Endothelial cell (in vitro differentiated cells): Measurements from ENCODE around the gene FAM20C. TPM values are rescaled to one million over a fixed set of nuclear protein-coding genes. Genes with fewer than 3 reads are reported as not detected.

Experiments
- DNase-seq: peaks from one replicate; pipeline ENCODE4 v3.0.0; 2021; ENCODE audit warnings: low spot score
- H3K27ac Mint-ChIP-seq: one replicate; pipeline ENCODE4 v1.8.0; 2021; ENCODE audit warnings: mixed read lengths, inconsistent platforms; ENCODE audit not compliant: unreplicated experiment
- H3K27me3 Mint-ChIP-seq: one replicate; pipeline ENCODE4 v1.8.0; 2021; ENCODE audit warnings: mild to moderate bottlenecking, moderate library complexity, mixed read lengths, inconsistent platforms; ENCODE audit not compliant: unreplicated experiment
- H3K36me3 Mint-ChIP-seq: one replicate; pipeline ENCODE4 v1.8.0; 2021; ENCODE audit warnings: mild to moderate bottlenecking, low read depth, mixed read lengths, inconsistent platforms; ENCODE audit not compliant: unreplicated experiment
- H3K4me1 Mint-ChIP-seq: one replicate; pipeline ENCODE4 v1.8.0; 2021; ENCODE audit warnings: mild to moderate bottlenecking, mixed read lengths, inconsistent platforms; ENCODE audit not compliant: unreplicated experiment
- H3K4me3 Mint-ChIP-seq: one replicate; pipeline ENCODE4 v1.8.0; 2021; ENCODE audit warnings: mild to moderate bottlenecking, mixed read lengths, inconsistent platforms; ENCODE audit not compliant: unreplicated experiment
- H3K9me3 Mint-ChIP-seq: one replicate; pipeline ENCODE4 v1.8.0; 2021; ENCODE audit warnings: mixed read lengths, inconsistent platforms; ENCODE audit not compliant: unreplicated experiment
- total RNA-seq: library from RNA; stranded (reverse); fragmentation: NEBNext Ultra II Directional; extraction: Animal tissue kit (Norgen Biotek cat#: 25700); gene quantifications from one replicate; pipeline ENCODE4 v1.2.1, GENCODE V29; 2021; ENCODE audit not compliant: unreplicated experiment
- TF ChIP-seq, protein P1 (sequence below): fragments of 200-600 bp; sonication (generic); IDR thresholded peaks from one replicate; pipeline ENCODE4 v1.5.0; 2021; ENCODE audit warnings: antibody characterized with exemption; ENCODE audit not compliant: unreplicated experiment

FAM20C gene
- total RNA-seq, 1 donor from 2014 or later: 3.1 TPM

DNA sequence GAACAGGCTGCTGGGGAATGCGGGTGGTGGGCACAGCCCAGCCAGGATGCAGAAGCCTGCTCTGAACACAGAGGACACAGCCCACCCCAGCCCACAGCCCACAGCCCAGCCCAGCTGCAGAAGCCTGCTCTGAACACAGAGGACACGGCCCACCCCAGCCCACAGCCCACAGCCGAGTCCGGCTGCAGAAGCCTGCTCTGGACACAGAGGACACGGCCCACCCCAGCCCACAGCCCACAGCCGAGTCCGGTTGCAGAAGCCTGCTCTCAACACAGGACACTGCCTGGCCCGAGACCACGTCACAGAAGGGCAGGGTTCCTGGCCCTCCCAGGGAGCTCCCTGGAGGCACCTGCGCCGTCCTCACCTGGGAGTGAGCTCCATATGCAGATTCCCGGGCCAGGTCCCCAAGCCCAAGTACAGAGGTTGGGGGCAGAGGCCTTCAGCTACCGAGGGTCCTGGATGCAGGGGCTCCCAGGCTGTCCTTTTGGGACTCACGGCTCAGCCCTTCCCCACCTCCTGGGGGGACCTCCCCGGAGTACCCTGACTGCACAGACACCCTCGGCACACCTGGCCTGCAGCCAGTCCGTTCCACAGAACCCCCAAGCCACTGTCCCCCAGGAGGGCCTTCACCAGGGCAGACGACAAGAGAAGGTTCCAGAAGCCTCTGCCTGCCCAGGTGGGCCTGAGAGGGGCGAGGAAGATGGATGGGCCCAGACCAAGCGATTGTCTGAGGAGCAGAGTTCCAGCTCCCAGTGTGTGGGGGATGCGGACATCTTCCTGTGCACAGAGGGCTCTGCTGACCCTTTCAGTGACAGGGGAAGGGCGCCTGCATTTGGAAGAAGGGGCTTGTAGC, 73.9 kb downstream of the FAM20C start:
- Mint-ChIP-seq H3K27ac (no peak overlapping the region), H3K4me3 (no peak overlapping the region), H3K9me3 (peaks cover 20% of the 10 kb centered on the region), H3K36me3 (peaks cover 32% of the 10 kb centered on the region), H3K4me1 (no peaks in the 10 kb centered on the region), H3K27me3 (peaks cover 36% of the 10 kb centered on the region)
- DNase-seq: no peak
- TF ChIP-seq, protein P1, sequence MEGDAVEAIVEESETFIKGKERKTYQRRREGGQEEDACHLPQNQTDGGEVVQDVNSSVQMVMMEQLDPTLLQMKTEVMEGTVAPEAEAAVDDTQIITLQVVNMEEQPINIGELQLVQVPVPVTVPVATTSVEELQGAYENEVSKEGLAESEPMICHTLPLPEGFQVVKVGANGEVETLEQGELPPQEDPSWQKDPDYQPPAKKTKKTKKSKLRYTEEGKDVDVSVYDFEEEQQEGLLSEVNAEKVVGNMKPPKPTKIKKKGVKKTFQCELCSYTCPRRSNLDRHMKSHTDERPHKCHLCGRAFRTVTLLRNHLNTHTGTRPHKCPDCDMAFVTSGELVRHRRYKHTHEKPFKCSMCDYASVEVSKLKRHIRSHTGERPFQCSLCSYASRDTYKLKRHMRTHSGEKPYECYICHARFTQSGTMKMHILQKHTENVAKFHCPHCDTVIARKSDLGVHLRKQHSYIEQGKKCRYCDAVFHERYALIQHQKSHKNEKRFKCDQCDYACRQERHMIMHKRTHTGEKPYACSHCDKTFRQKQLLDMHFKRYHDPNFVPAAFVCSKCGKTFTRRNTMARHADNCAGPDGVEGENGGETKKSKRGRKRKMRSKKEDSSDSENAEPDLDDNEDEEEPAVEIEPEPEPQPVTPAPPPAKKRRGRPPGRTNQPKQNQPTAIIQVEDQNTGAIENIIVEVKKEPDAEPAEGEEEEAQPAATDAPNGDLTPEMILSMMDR: no peak

DNA sequence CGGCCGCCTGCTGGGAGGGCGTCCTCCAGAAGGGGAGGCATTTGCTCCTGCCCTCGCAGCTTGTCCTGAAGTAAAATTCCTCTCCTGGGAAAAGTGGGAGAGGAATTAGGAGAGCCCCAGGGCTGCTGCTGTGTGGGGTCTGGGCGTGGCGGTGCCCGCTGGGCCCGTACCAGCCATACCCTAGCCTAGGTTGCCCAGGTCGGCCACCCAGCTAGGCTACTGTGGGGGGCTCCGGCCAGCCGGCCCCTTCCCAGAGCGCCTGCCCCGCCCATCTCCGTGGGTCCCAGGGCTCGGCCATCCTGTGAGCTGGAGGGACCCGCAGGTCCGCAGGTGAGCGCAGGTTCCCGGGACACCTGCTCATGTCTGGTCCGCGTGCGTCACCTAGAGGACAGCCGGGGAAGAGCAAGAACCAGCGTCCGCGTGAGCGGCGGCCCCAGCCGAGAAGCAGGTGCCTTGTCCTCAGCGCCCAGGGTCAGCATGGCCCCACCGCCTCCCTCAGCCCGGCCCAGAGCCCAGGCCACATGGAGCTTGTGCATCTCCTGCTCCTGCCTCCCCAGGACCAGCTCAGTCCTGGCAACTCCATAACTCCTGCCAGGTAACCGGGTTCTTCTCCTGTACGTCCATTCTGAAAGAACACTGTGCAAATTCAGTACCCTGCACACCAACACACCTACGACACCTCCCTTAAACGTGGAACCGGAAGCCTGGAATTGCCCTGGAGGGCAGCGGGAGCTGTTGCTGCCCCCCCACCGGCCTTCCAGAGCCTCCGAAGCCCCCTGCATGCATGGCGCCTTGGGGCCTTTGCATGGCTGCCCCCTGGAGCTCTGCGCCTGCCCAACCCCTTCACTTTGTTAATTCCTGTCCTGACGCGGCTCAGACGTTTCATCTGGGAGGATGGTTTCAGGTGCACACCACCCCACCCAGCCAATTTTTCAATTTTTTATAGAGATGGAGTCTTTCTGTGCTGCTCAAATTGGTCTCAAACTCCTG, 74.8 kb downstream of the FAM20C start:
- TF ChIP-seq, protein P1: no peak
- peaks cover 30% of the 10 kb centered on the region for H3K27me3 Mint-ChIP-seq
- peaks cover 27% of the 10 kb centered on the region for H3K36me3 Mint-ChIP-seq
- H3K9me3 Mint-ChIP-seq: peaks cover 20% of the 10 kb centered on the region
- DNase-seq: no peak
- H3K27ac Mint-ChIP-seq: no peak overlapping the region
- no peak overlapping the region for H3K4me3 Mint-ChIP-seq
- no peaks in the 10 kb centered on the region for H3K4me1 Mint-ChIP-seq

DNA sequence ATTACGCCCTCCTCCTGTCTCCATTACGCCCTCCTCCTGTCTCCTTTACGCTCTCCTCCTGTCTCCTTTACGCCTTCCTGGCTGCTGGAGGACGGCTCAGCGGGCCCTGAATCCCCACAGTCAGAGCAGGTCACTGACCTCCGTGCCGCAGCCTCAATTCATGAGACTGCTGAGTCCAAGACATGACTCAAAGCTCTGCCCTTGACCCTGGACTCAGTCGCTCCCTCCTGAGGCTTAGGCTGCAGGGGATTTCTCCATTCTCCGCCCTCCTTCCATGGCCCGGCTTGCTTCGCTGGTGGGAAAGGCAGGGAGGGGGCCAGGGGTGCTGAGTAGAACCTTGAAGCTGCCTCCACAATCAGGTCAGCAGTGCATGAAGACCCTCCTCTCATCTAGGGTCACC, 76.6 kb downstream of the FAM20C start:
- TF ChIP-seq, protein P1: no peak
- DNase-seq: no peak
- H3K9me3 Mint-ChIP-seq: peaks cover 25% of the 10 kb centered on the region
- H3K36me3 Mint-ChIP-seq: peaks cover 31% of the 10 kb centered on the region
- peaks cover 25% of the 10 kb centered on the region for H3K27me3 Mint-ChIP-seq
- no peak overlapping the region for H3K27ac Mint-ChIP-seq
- no peaks in the 10 kb centered on the region for H3K4me1 Mint-ChIP-seq
- H3K4me3 Mint-ChIP-seq: no peak overlapping the region

DNA sequence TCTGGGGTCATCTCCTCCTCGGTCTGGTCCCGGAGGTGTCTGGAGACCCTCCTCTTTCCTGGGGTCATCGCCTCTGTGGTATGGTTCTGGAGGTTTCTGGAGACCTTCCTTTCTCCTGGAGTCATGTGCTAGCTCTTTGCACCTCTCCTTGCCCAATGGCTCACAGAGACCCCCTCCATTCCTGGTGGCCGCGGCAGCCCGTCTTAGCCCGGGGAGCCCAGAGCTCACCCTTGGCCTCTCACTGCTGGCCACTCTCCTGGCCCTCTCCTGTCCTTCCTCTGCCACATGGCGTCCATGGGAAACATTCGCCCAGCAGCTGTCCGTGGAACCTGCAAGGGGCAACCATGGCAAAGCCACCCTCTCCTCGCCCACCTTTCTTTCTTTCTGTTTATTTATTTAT, 77.3 kb downstream of the FAM20C start:
- H3K27me3 Mint-ChIP-seq: peaks cover 20% of the 10 kb centered on the region
- no peak for DNase-seq
- H3K9me3 Mint-ChIP-seq: peaks cover 33% of the 10 kb centered on the region
- H3K4me1 Mint-ChIP-seq: no peaks in the 10 kb centered on the region
- no peak overlapping the region for H3K27ac Mint-ChIP-seq
- peaks cover 25% of the 10 kb centered on the region for H3K36me3 Mint-ChIP-seq
- TF ChIP-seq, protein P1: no peak
- H3K4me3 Mint-ChIP-seq: peak overlapping the region; percentile 47
